Measurements from ENCODE around the gene DNAAF3.

Gene DNAAF3

DNA sequence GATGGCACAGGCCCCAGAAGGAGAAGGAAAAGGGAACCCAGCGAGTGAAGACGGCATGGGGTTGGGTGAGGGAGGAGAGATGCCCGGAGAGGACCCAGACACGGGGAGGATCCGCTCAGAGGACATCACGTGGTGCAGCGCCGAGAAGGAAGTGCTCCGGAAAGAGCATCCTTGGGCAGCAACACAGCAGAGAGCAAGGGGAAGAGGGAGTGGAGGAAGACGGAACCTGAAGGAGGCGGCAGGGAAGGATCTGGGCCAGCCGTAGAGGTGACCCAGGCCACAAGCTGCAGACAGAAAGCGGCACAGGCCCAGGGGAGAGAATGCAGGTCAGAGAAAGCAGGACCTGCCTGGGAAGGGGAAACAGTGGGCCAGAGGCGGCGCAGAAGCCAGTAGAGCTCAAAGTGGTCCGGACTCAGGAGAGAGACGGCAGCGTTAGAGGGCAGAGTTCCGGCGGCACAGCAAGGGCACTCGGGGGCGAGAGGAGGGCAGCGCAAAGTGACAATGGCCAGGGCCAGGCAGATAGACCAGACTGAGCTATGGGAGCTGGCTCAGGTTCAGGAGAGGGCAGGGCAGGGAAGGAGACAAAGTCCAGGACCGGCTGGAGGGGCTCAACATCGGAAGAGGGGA lies 50.1 kb downstream of the DNAAF3 start:
- no peak for DNase-seq (ENCODE audit: low read depth)

- DNase-seq (ENCODE audit: low read depth) = no peak
Observed at GRCh38 chr19:55115446-55116065, 50.9 kb downstream of the DNAAF3 start.

DNA sequence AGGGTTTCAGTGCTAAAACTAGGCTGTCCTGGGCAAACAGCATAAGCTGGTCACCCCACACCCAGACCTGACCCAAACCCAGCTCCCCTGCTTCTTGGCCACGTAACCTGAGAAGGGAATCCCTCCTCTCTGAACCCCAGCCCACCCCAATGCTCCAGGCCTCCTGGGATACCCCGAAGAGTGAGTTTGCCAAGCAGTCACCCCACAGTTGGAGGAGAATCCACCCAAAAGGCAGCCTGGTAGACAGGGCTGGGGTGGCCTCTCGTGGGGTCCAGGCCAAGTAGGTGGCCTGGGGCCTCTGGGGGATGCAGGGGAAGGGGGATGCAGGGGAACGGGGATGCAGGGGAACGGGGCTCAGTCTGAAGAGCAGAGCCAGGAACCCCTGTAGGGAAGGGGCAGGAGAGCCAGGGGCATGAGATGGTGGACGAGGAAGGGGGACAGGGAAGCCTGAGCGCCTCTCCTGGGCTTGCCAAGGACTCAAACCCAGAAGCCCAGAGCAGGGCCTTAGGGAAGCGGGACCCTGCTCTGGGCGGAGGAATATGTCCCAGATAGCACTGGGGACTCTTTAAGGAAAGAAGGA lies 51.8 kb downstream of the DNAAF3 start:
- DNase-seq (ENCODE audit: low read depth) = no peak

- peak; percentile 59 for DNase-seq (ENCODE audit: low read depth)
Observed at GRCh38 chr19:55113570-55114039, 52.8 kb downstream of the DNAAF3 start.

GRCh38 chr19:55112777-55113569 lies 53.4 kb downstream of the DNAAF3 start:
- DNase-seq (ENCODE audit: low read depth) = no peak

DNA sequence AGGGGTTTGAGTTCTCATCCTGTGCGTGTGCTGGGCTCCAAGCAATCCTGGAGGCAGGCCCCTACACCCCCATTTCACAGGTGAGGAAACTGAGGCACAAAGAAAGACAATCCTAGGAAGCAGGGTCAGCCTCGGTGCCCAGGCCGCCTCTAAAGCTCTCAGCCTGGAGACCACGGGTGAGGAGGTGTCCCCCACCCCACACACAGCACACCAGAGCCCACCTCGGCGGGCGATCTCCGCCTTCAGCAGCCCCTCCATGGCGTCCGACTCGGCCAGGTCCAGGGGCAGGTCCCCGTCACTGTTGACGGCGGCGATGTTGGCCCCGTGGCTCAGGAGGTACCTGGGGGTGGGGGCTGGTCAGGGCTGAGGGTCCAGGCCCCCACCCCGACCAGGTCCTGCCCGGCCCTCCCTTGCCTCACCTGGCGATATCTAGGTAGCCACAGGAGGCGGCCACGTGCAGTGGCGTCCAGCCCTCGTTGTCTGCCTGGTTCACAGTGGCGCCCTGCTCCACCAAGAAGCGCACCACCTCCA lies 54.1 kb downstream of the DNAAF3 start:
- DNase-seq (ENCODE audit: low read depth) = no peak

DNA sequence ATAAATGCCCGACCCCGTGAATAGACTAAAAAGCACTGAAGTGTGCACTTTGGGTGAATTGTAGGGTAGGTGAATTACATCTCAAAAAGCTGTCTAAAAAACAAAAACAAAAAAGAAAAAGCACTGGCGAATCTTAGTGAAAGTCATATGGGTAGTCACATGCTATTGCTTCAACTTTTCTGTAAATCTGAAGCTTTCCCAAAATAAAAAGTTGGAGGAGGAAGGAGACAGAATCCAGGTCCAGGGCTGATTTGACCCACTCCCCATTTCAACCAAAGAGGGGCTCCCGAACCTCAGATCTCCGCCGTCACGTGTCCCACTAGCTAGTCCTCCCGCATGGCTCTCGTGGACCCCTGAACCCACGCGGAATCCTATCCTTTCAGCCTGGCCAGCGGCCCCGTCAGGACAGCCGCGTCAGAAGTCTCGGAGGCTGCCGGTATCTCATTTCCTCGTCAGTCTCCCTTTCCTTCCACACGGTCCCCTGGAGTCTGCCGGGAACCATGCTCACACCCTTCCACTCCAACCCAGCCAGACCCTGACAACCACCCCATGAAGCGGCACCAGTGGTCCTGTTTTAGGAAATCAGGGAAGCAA lies 55.1 kb downstream of the DNAAF3 start:
- no peak for DNase-seq (ENCODE audit: low read depth)

DNA sequence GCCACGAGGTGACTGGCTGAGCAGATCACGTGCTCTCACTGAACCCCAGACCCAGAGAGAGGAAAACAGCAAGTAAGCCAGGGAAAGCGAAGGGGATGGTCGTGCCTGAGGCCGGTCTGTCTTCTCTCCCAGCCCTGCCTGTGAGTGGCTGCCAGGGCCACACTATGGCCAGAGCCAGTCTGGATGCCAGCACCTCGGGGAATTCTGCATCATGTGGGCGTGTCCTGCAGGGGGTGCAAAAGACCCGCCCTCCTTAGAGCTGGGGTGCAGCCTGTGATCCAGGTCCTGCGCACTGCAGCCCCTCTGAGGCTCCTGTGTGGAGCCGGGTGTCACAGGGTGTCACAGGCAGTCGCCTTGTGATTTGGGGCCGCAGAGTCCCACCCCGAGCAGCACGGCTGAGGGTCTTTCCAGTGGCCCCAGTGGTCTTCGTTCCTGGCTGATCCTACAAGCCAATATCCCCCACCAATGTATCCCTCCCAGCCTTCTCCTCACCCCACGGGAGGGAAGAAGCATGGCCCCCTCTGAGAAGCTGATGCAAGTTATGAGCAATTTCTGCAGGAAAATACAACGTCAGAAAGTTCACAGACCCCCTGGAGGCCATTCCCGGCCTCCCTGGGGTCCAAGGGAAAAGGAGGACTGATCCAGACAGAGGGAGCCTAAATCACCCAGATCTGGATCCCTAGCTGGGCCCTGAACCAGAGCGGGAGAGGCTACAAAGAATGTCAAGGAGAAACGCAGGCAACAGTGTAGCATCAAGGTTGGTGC lies 56.7 kb downstream of the DNAAF3 start:
- DNase-seq (ENCODE audit: low read depth) = no peak

Data from non-pigmented ciliary epithelial cell (primary cell).